Measurements from ENCODE around the gene SMIM41.

The SMIM41 gene

DNA sequence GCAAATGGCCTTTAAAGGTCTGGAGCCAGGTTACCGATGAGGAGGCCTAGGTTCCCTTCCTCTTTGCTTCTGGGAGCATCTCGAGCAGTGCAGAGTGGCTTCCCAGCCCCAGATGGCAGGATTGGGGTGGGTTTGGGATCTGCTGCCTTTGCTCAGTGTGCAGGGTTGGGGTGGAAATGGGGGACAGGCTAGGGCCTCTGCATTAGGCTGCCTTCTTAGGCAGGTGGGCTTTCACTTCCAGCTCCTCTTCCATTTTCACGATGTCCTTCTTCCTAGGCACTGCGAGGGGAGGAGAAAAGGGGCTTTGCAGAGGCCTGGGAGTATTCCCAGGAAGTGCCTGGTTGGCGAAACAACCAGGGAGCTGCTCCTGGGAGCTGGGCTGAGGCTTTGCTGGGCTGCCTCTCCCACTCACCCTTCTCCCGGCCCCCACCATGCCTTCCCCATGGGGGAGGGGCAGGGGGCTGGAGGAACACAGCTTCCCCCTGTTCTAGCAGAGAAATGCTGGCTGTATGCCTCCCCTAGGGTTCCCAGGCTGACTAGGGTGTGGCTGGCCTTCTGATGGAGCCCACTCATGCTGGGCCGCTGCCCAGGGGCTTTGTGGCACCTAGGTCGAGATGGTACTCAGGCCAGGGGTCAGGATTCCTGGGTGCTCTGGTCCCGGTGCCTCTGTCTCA, 25.8 kb upstream of the SMIM41 start:
- Histone ChIP-seq H3K27me3 (ENCODE audit: insufficient read depth, poor library complexity, severe bottlenecking) (peaks cover 8% of the 10 kb centered on the region), H3K4me3 (replicated peaks; ENCODE audit: insufficient read depth, low read length) (no peak overlapping the region), H3K27ac (replicated peaks) (no peak overlapping the region)
- no peak for DNase-seq (ENCODE audit: low read depth in 1 of 2, low spot score in 1 of 2)
- TF ChIP-seq, protein P1, sequence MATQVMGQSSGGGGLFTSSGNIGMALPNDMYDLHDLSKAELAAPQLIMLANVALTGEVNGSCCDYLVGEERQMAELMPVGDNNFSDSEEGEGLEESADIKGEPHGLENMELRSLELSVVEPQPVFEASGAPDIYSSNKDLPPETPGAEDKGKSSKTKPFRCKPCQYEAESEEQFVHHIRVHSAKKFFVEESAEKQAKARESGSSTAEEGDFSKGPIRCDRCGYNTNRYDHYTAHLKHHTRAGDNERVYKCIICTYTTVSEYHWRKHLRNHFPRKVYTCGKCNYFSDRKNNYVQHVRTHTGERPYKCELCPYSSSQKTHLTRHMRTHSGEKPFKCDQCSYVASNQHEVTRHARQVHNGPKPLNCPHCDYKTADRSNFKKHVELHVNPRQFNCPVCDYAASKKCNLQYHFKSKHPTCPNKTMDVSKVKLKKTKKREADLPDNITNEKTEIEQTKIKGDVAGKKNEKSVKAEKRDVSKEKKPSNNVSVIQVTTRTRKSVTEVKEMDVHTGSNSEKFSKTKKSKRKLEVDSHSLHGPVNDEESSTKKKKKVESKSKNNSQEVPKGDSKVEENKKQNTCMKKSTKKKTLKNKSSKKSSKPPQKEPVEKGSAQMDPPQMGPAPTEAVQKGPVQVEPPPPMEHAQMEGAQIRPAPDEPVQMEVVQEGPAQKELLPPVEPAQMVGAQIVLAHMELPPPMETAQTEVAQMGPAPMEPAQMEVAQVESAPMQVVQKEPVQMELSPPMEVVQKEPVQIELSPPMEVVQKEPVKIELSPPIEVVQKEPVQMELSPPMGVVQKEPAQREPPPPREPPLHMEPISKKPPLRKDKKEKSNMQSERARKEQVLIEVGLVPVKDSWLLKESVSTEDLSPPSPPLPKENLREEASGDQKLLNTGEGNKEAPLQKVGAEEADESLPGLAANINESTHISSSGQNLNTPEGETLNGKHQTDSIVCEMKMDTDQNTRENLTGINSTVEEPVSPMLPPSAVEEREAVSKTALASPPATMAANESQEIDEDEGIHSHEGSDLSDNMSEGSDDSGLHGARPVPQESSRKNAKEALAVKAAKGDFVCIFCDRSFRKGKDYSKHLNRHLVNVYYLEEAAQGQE (IDR thresholded peaks at IDR 0.05; ENCODE audit: insufficient replicate concordance, low read depth) = no peak
- TF ChIP-seq POLR2AphosphoS5 (IDR thresholded peaks at IDR 0.05; ENCODE audit: low read depth) (no peak), GABPA (IDR thresholded peaks at IDR 0.05; ENCODE audit: low read depth) (no peak), SPI1 (IDR thresholded peaks at IDR 0.05; ENCODE audit: borderline replicate concordance, low read depth) (no peak)
- TF ChIP-seq, protein P2, sequence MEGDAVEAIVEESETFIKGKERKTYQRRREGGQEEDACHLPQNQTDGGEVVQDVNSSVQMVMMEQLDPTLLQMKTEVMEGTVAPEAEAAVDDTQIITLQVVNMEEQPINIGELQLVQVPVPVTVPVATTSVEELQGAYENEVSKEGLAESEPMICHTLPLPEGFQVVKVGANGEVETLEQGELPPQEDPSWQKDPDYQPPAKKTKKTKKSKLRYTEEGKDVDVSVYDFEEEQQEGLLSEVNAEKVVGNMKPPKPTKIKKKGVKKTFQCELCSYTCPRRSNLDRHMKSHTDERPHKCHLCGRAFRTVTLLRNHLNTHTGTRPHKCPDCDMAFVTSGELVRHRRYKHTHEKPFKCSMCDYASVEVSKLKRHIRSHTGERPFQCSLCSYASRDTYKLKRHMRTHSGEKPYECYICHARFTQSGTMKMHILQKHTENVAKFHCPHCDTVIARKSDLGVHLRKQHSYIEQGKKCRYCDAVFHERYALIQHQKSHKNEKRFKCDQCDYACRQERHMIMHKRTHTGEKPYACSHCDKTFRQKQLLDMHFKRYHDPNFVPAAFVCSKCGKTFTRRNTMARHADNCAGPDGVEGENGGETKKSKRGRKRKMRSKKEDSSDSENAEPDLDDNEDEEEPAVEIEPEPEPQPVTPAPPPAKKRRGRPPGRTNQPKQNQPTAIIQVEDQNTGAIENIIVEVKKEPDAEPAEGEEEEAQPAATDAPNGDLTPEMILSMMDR (IDR thresholded peaks at IDR 0.05; ENCODE audit: insufficient read depth, low read length) = no peak

DNA sequence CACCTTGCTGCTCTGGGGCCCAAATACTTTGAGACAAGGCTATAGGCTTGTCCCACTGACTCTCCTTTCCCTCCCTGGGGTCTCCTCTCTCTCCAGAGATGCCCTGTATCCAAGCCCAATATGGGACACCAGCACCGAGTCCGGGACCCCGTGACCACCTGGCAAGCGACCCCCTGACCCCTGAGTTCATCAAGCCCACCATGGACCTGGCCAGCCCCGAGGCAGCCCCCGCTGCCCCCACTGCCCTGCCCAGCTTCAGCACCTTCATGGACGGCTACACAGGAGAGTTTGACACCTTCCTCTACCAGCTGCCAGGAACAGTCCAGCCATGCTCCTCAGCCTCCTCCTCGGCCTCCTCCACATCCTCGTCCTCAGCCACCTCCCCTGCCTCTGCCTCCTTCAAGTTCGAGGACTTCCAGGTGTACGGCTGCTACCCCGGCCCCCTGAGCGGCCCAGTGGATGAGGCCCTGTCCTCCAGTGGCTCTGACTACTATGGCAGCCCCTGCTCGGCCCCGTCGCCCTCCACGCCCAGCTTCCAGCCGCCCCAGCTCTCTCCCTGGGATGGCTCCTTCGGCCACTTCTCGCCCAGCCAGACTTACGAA, 25.2 kb upstream of the SMIM41 start:
- Histone ChIP-seq H3K27me3 (ENCODE audit: insufficient read depth, poor library complexity, severe bottlenecking) (peaks cover 8% of the 10 kb centered on the region), H3K27ac (replicated peaks) (no peak overlapping the region), H3K4me3 (replicated peaks; ENCODE audit: insufficient read depth, low read length) (no peak overlapping the region)
- TF ChIP-seq GABPA (IDR thresholded peaks at IDR 0.05; ENCODE audit: low read depth) (no peak), SPI1 (IDR thresholded peaks at IDR 0.05; ENCODE audit: borderline replicate concordance, low read depth) (no peak)
- TF ChIP-seq, protein P2 (IDR thresholded peaks at IDR 0.05; ENCODE audit: insufficient read depth, low read length) = no peak
- no peak for DNase-seq (ENCODE audit: low read depth in 1 of 2, low spot score in 1 of 2)

DNA sequence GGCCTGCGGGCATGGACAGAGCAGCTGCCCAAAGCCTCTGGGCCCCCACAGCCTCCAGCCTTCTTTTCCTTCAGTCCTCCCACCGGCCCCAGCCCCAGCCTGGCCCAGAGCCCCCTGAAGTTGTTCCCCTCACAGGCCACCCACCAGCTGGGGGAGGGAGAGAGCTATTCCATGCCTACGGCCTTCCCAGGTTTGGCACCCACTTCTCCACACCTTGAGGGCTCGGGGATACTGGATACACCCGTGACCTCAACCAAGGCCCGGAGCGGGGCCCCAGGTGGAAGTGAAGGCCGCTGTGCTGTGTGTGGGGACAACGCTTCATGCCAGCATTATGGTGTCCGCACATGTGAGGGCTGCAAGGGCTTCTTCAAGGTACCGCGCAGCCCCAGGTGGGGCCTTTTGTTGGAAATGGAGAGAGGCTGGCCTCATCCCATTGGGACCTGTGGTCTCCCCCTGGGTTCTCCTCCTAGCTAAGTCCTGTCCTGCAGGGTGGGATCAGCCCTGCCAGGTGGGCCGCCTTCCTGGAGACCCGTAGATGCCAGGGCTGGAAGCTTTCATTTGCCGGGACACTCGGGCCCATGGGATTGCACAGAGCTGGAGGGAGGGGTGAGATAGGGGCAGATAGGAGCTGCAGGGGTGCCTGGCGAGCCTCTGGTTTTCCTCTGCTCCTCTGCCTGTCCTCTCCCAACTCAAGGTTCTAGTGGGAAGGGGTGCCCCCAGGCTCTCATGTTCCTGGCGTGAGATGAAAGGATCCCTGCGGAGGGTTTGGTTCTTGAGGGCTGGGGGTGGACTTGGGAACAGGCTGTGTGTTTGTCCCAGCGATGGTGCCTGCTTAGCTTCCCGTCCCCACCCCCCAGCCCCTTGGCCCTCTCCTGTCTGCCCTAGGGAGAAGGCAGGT, 24.4 kb upstream of the SMIM41 start:
- H3K4me3 ChIP-seq (replicated peaks; ENCODE audit: insufficient read depth, low read length) = no peak overlapping the region
- no peak for DNase-seq (ENCODE audit: low read depth in 1 of 2, low spot score in 1 of 2)
- TF ChIP-seq, protein P2 (IDR thresholded peaks at IDR 0.05; ENCODE audit: insufficient read depth, low read length) = no peak
- peaks cover 4% of the 10 kb centered on the region for H3K27me3 ChIP-seq (ENCODE audit: insufficient read depth, poor library complexity, severe bottlenecking)
- no peak overlapping the region for H3K27ac ChIP-seq (replicated peaks)

DNA sequence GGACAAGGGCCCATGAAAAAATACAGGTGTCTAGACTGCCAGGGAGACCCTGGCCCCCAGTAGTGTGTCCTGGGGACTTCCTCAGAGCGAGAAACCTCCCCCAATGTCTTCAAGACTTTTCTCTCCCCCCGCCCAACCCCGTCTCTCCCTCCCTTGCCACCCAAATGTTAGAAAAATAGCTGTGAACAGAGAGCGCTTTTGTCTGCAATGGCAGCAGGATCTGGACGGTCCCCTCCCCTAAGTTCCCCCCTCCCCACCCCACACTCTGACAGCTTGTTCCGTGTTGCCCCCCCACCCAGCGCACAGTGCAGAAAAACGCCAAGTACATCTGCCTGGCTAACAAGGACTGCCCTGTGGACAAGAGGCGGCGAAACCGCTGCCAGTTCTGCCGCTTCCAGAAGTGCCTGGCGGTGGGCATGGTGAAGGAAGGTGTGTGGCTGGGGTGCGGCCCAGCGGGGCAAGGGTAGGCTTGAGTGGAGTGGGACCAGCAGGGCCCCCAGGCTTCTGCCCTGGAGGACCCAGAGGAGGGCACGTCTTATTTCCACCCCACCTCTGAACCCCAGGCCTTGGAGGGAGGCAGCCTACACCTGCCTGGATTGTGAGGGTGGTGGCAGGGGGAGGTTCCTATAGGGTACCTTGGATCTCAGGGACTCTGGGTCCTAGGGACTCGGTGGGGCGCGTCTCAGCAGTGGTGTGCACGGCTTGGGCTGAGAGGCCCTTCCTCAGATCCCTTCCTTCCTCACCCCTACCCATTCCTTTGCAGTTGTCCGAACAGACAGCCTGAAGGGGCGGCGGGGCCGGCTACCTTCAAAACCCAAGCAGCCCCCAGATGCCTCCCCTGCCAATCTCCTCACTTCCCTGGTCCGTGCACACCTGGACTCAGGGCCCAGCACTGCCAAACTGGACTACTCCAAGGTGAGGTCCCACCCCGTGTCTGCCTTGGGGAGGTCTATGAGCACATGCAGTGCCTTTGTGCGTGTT, 23.5 kb upstream of the SMIM41 start:
- TF ChIP-seq SPI1 (IDR thresholded peaks at IDR 0.05; ENCODE audit: borderline replicate concordance, low read depth) (no peak), POLR2AphosphoS5 (IDR thresholded peaks at IDR 0.05; ENCODE audit: low read depth) (no peak), GABPA (IDR thresholded peaks at IDR 0.05; ENCODE audit: low read depth) (no peak)
- TF ChIP-seq, protein P1 (IDR thresholded peaks at IDR 0.05; ENCODE audit: insufficient replicate concordance, low read depth) = no peak
- TF ChIP-seq, protein P2 (IDR thresholded peaks at IDR 0.05; ENCODE audit: insufficient read depth, low read length) = no peak
- no peak for DNase-seq (ENCODE audit: low read depth in 1 of 2, low spot score in 1 of 2)
- Histone ChIP-seq H3K27me3 (ENCODE audit: insufficient read depth, poor library complexity, severe bottlenecking) (no peaks in the 10 kb centered on the region), H3K27ac (replicated peaks) (no peak overlapping the region), H3K4me3 (replicated peaks; ENCODE audit: insufficient read depth, low read length) (no peak overlapping the region)

All from HL-60 (cell line).